Measurements from ENCODE around the gene DPH6. TPM values are rescaled to one million over a fixed set of nuclear protein-coding genes. Genes with fewer than 3 reads are reported as not detected.

The DPH6 gene
- total and polyA plus RNA-seq, 4 donors, result 3.4 to 14.3 (median 10.4) TPM

- Histone ChIP-seq H3K27me3 (ENCODE audit: control insufficient read depth in 4 of 4, insufficient read depth in 4 of 4, low read length in 3 of 4) (no peaks in the 10 kb centered on the region), H3K9me3 (ENCODE audit: control insufficient read depth in 4 of 4, low read length in 3 of 4) (peaks cover 0 to 4% (median 1%) of the 10 kb centered on the region in 4 donors), H3K4me3 (ENCODE audit: low read depth in 1 of 3, low read length in 3 of 3) (no peak overlapping the region), H3K36me3 (ENCODE audit: control insufficient read depth in 4 of 4, insufficient read depth in 3 of 4, low read depth in 1 of 4, low read length in 3 of 4) (peaks cover 0 to 4% (median 0%) of the 10 kb centered on the region in 4 donors), H3K27ac (ENCODE audit: low read depth in 1 of 2, low read length in 2 of 2) (no peak overlapping the region), H3K9ac (ENCODE audit: low read depth in 1 of 2, low read length in 2 of 2) (no peak overlapping the region), H3K4me1 (ENCODE audit: control insufficient read depth in 4 of 4, insufficient read depth in 4 of 4, low read length in 3 of 4) (no peaks in the 10 kb centered on the region)
- no peak for TF ChIP-seq GABPA (IDR thresholded peaks at IDR 0.05 in 1 of 2, conservative IDR thresholded peaks at IDR 0.05 in 1 of 2)
- TF ChIP-seq REST (IDR thresholded peaks at IDR 0.05), result no peak
- no peak for TF ChIP-seq SP1 (IDR thresholded peaks at IDR 0.05)
- no peak for TF ChIP-seq YY1 (IDR thresholded peaks at IDR 0.05)
- TF ChIP-seq CTCF (IDR thresholded peaks at IDR 0.05; ENCODE audit: low read depth, low read length, missing input control), result no peak
- no peak for TF ChIP-seq JUND (IDR thresholded peaks at IDR 0.05)
- TF ChIP-seq MAX (IDR thresholded peaks at IDR 0.05), result no peak
- no peak for TF ChIP-seq HNF4A (conservative IDR thresholded peaks at IDR 0.05)
- TF ChIP-seq TAF1 (conservative IDR thresholded peaks at IDR 0.05), result no peak
- TF ChIP-seq FOXA2 (IDR thresholded peaks at IDR 0.05), result no peak
- no peak for TF ChIP-seq NR2F2 (IDR thresholded peaks at IDR 0.05)
- no peak for TF ChIP-seq HNF4G (IDR thresholded peaks at IDR 0.05)
- 93% methylated on average over 5 of the region's 5 CpGs for WGBS
- DNase-seq (ENCODE audit: low spot score), result no peak
Observed at GRCh38 chr15:35484231-35484945, 61.6 kb downstream of the DPH6 start.

- Histone ChIP-seq H3K9me3 (ENCODE audit: control insufficient read depth in 4 of 4, low read length in 3 of 4) (no peaks in the 10 kb centered on the region), H3K9ac (ENCODE audit: low read depth in 1 of 2, low read length in 2 of 2) (no peak overlapping the region), H3K27me3 (ENCODE audit: control insufficient read depth in 4 of 4, insufficient read depth in 4 of 4, low read length in 3 of 4) (no peaks in the 10 kb centered on the region), H3K27ac (ENCODE audit: low read depth in 1 of 2, low read length in 2 of 2) (no peak overlapping the region), H3K36me3 (ENCODE audit: control insufficient read depth in 4 of 4, insufficient read depth in 3 of 4, low read depth in 1 of 4, low read length in 3 of 4) (peaks cover 0 to 4% (median 0%) of the 10 kb centered on the region in 4 donors), H3K4me1 (ENCODE audit: control insufficient read depth in 4 of 4, insufficient read depth in 4 of 4, low read length in 3 of 4) (no peaks in the 10 kb centered on the region), H3K4me3 (ENCODE audit: low read depth in 1 of 3, low read length in 3 of 3) (no peak overlapping the region)
- 82% methylated on average over 2 of the region's 2 CpGs for WGBS
- no peak for DNase-seq (ENCODE audit: low spot score)
- no peak for TF ChIP-seq MAX (IDR thresholded peaks at IDR 0.05)
- TF ChIP-seq YY1 (IDR thresholded peaks at IDR 0.05), result no peak
- TF ChIP-seq FOXA2 (IDR thresholded peaks at IDR 0.05), result no peak
- no peak for TF ChIP-seq REST (IDR thresholded peaks at IDR 0.05)
- no peak for TF ChIP-seq RAD21 (IDR thresholded peaks at IDR 0.05)
Observed at GRCh38 chr15:35481992-35482391, 64.0 kb downstream of the DPH6 start.
